ENCODE measurements around the gene EFR3B. TPM values are rescaled to one million over a fixed set of nuclear protein-coding genes. Genes with fewer than 3 reads are reported as not detected.

The EFR3B gene
- total and polyA plus RNA-seq, 2 donors from 2014 or later = 0.39 to 1.1 TPM

DNA sequence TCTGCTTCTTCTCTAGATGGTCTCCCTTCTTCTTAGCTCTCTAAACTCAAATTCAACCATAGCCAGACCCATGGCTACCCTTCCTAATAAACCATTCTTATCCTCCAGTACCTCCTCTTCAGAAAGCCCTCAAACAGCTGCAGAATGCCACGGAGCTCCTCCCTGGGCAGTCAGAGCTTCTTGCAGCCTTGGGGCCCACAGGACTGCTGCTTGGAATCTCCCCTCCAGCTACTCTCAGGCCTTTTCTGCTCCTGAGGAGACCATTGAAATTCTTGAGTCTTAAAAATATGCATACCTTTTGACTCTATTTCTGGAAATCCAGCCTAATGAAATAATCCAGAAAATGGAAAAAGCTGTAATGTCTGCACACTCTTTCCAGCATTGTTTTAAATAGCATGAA, 30.7 kb downstream of the EFR3B start:
- H3K36me3 ChIP-seq (ENCODE audit: control insufficient read depth in 2 of 3, insufficient read depth in 3 of 3, low read length in 3 of 3) = no peaks in the 10 kb centered on the region
- H3K9ac ChIP-seq (ENCODE audit: low read length in 3 of 3) = no peak overlapping the region
- no peaks in the 10 kb centered on the region for H3K9me3 ChIP-seq (ENCODE audit: control insufficient read depth in 2 of 3, insufficient read depth in 1 of 3, low read length in 3 of 3)
- TF ChIP-seq, protein P1, sequence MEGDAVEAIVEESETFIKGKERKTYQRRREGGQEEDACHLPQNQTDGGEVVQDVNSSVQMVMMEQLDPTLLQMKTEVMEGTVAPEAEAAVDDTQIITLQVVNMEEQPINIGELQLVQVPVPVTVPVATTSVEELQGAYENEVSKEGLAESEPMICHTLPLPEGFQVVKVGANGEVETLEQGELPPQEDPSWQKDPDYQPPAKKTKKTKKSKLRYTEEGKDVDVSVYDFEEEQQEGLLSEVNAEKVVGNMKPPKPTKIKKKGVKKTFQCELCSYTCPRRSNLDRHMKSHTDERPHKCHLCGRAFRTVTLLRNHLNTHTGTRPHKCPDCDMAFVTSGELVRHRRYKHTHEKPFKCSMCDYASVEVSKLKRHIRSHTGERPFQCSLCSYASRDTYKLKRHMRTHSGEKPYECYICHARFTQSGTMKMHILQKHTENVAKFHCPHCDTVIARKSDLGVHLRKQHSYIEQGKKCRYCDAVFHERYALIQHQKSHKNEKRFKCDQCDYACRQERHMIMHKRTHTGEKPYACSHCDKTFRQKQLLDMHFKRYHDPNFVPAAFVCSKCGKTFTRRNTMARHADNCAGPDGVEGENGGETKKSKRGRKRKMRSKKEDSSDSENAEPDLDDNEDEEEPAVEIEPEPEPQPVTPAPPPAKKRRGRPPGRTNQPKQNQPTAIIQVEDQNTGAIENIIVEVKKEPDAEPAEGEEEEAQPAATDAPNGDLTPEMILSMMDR (IDR thresholded peaks at IDR 0.05; ENCODE audit: borderline replicate concordance, extremely low read depth, insufficient read depth) = no peak
- DNase-seq (no peak), FAIRE-seq (no peak)
- H3K27ac ChIP-seq (ENCODE audit: low read depth in 2 of 2, low read length in 2 of 2) = no peak overlapping the region
- H3K27me3 ChIP-seq (ENCODE audit: control insufficient read depth, insufficient read depth, low read length) = no peaks in the 10 kb centered on the region
- H3K4me1 ChIP-seq (ENCODE audit: control insufficient read depth in 2 of 3, insufficient read depth in 2 of 3, low read depth in 1 of 3, low read length in 3 of 3) = no peaks in the 10 kb centered on the region
- no peak overlapping the region for H3K4me3 ChIP-seq (ENCODE audit: low read length in 3 of 3)
- intact Hi-C loops (cut with DNase I) = no loop called here

DNA sequence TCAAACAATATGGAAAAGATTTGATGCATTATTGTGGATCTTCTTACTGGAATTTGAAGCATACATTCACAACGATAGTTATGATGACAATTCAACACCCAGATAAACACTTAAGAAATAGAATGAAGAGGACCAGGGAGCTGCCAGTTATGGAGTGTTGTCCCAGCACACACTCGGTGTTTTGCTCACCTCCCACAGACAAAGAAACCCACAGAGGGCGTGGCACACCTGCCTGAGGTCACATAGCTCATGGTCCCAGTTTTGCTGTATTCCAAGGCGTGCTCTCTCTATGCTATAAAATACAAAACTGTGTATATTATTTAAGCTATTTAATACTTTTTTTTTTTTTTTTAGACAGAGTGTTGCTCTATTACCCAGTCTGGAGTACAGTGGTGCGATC, 31.1 kb downstream of the EFR3B start:
- TF ChIP-seq, protein P1 (IDR thresholded peaks at IDR 0.05; ENCODE audit: borderline replicate concordance, extremely low read depth, insufficient read depth) = no peak
- H3K4me3 ChIP-seq (ENCODE audit: low read length in 3 of 3) = no peak overlapping the region
- no peaks in the 10 kb centered on the region for H3K27me3 ChIP-seq (ENCODE audit: control insufficient read depth, insufficient read depth, low read length)
- no peak overlapping the region for H3K27ac ChIP-seq (ENCODE audit: low read depth in 2 of 2, low read length in 2 of 2)
- no peak overlapping the region for H3K9ac ChIP-seq (ENCODE audit: low read length in 3 of 3)
- no peak for FAIRE-seq
- H3K36me3 ChIP-seq (ENCODE audit: control insufficient read depth in 2 of 3, insufficient read depth in 3 of 3, low read length in 3 of 3) = no peaks in the 10 kb centered on the region
- intact Hi-C loops (cut with DNase I) = no loop called here
- H3K4me1 ChIP-seq (ENCODE audit: control insufficient read depth in 2 of 3, insufficient read depth in 2 of 3, low read depth in 1 of 3, low read length in 3 of 3) = no peaks in the 10 kb centered on the region
- H3K9me3 ChIP-seq (ENCODE audit: control insufficient read depth in 2 of 3, insufficient read depth in 1 of 3, low read length in 3 of 3) = no peaks in the 10 kb centered on the region
- no peak for DNase-seq

DNA sequence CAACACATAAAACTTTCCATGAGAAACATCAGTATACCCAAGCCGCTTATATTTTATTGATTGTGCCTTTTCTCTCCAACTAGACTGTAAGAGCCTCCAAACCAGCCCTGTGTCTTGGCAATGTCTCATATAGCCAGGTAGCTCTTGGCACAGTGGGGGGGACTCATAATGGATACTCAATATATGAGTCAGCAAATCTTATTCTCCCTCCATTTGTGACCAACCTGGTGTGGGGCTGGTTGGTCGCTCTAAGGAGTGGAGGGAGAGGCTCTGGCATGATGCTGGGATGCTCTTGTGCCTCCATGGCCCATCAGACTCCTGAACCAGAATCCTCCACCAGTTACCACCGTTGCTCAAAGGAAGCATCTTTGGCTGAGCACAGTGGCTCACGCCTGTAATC, 32.0 kb downstream of the EFR3B start:
- intact Hi-C loops (cut with DNase I) = no loop called here
- Histone ChIP-seq H3K27ac (ENCODE audit: low read depth in 2 of 2, low read length in 2 of 2) (no peak overlapping the region), H3K9me3 (ENCODE audit: control insufficient read depth in 2 of 3, insufficient read depth in 1 of 3, low read length in 3 of 3) (no peaks in the 10 kb centered on the region), H3K9ac (ENCODE audit: low read length in 3 of 3) (no peak overlapping the region), H3K27me3 (ENCODE audit: control insufficient read depth, insufficient read depth, low read length) (no peaks in the 10 kb centered on the region), H3K4me1 (ENCODE audit: control insufficient read depth in 2 of 3, insufficient read depth in 2 of 3, low read depth in 1 of 3, low read length in 3 of 3) (peaks cover 0 to 2% (median 0%) of the 10 kb centered on the region in 3 donors), H3K36me3 (ENCODE audit: control insufficient read depth in 2 of 3, insufficient read depth in 3 of 3, low read length in 3 of 3) (no peaks in the 10 kb centered on the region), H3K4me3 (ENCODE audit: low read length in 3 of 3) (no peak overlapping the region)
- no peak for FAIRE-seq
- no peak for DNase-seq
- TF ChIP-seq, protein P1 (IDR thresholded peaks at IDR 0.05; ENCODE audit: borderline replicate concordance, extremely low read depth, insufficient read depth) = no peak

DNA sequence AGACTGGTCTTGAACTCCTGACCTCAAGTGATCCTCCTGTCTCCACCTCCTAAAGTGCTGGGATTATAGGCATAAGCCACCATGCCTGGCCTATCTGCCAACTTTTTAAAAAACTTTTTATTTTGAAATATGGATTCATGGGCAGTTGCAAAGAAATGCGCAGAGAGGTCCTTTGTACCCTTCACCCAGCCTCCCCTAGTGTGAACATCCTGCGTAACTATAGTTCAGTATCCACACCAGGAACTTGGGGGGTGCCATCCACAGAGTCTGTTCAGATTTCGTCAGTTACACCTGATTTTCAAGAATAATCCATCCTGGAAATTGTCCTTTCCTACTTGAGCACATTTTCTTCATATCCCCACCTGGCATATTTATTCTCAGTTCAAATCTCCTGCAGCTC, 33.0 kb downstream of the EFR3B start:
- intact Hi-C loops (cut with DNase I) = no loop called here

More for the DNA sequence above, 33.0 kb downstream of the EFR3B start:
- Histone ChIP-seq H3K4me1 (ENCODE audit: control insufficient read depth in 2 of 3, insufficient read depth in 2 of 3, low read depth in 1 of 3, low read length in 3 of 3) (peaks cover 0 to 2% (median 0%) of the 10 kb centered on the region in 3 donors), H3K4me3 (ENCODE audit: low read length in 3 of 3) (no peak overlapping the region), H3K9me3 (ENCODE audit: control insufficient read depth in 2 of 3, insufficient read depth in 1 of 3, low read length in 3 of 3) (no peaks in the 10 kb centered on the region), H3K36me3 (ENCODE audit: control insufficient read depth in 2 of 3, insufficient read depth in 3 of 3, low read length in 3 of 3) (no peaks in the 10 kb centered on the region), H3K27ac (ENCODE audit: low read depth in 2 of 2, low read length in 2 of 2) (no peak overlapping the region), H3K9ac (ENCODE audit: low read length in 3 of 3) (no peak overlapping the region), H3K27me3 (ENCODE audit: control insufficient read depth, insufficient read depth, low read length) (no peaks in the 10 kb centered on the region)
- TF ChIP-seq, protein P1 (IDR thresholded peaks at IDR 0.05; ENCODE audit: borderline replicate concordance, extremely low read depth, insufficient read depth) = no peak
- FAIRE-seq = no peak
- DNase-seq = no peak
